TTC549 (cell line): ENCODE data around the gene SLC45A3.
"Not testable (repeated sequence)": the region's sequence is repeated elsewhere in the genome, so short reads cannot be mapped to it uniquely, and the experiment has no call there.

Experiments
- FAIRE-seq: peaks from 2 replicates; lab custom pipeline; 2012; peaks lifted over from hg19 to GRCh38; lab: Jason Lieb, UNC

SLC45A3 gene, protein sequence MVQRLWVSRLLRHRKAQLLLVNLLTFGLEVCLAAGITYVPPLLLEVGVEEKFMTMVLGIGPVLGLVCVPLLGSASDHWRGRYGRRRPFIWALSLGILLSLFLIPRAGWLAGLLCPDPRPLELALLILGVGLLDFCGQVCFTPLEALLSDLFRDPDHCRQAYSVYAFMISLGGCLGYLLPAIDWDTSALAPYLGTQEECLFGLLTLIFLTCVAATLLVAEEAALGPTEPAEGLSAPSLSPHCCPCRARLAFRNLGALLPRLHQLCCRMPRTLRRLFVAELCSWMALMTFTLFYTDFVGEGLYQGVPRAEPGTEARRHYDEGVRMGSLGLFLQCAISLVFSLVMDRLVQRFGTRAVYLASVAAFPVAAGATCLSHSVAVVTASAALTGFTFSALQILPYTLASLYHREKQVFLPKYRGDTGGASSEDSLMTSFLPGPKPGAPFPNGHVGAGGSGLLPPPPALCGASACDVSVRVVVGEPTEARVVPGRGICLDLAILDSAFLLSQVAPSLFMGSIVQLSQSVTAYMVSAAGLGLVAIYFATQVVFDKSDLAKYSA

GRCh38 chr1:205680073-205680851, at the start of gene SLC45A3:
Gene SLC45A3 (minus strand): TSS chr1:205680509. CDS start chr1:205664656, 15,853 bp downstream.
- no peak for FAIRE-seq

DNA sequence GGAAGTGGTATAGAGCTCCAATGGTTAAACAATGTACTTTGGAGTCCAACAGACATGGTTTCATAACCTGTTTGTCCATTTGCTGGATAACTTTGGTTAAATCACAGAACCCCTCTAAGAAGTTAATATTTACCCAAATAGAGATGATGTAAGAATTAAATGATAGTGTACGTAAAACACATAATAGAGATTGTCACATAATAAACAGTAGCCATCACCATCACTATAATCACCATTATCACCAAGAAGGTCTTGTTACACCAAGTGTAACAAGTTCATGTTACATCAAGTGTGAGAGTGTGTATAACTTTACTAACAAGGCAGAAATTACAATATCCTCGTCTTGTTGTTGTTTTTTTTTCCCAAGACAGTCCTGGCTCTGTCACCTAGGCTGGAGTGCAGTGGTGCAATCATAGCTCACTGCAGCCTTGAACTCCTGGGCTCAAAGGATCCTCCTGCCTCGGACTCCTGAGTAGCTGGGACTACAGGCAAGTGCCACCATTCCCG, 46.4 kb upstream of the SLC45A3 start:
- no peak for FAIRE-seq

GRCh38 chr1:205725514-205725913, 45.2 kb upstream of the SLC45A3 start:
- FAIRE-seq: no peak

DNA sequence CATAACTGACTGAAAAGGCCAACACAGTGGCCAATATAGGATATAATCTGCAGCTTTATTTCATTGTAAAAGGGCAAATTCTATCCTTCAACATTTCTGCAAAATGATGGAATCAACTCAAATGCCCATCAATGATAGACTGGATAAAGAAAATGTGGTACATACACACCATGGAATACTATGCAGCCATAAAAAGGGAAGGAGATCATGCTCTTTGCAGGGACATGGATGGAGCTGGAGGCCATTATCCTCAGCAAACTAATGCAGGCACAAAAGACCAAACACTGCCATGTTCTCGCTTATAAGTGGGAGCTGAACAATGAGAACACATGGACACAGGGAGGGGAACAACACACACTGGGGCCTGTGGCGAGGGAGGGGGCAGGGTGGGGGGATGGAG, 40.4 kb upstream of the SLC45A3 start:
- not testable (repeated sequence) for FAIRE-seq

DNA sequence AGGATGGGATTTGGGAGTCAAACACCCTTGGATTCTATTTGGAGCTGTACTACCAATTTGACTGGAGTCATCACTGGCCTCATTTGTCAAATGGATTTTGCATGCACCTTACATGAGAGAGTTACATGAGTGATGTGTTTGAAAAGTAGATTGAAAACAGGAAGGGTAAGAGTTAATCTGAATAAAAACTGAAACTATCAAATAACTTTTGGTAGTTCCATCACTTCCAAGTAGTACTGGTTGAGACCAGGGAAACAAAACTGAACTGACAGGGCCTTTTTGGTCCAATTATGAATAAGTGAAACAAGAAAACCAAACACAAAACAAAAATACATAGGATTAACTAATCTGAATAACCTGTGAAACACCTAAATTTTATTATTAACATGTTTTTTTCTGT, 39.5 kb upstream of the SLC45A3 start:
- no peak for FAIRE-seq

DNA sequence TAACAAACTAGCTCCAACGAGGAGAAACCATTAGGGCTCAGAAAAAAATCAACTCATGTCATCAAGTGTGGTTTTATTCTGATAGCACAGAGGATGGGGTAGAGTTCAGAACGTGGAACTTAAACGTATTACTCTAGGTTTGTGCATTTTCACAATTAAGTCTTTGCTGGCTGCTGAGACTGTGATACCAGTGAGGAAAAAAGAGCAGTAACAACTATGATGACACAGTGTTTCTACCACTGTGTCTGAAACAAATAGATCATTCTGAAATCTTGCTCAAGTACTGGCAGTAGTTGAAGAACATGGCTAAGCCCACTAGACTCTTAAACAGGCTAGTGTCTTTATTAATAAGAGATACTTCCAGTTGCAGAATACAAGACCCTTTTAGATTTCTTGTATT, 38.7 kb upstream of the SLC45A3 start:
- no peak for FAIRE-seq

- no peak for FAIRE-seq
Measured at GRCh38 chr1:205716371-205717132, 36.2 kb upstream of the SLC45A3 start.

- no peak for FAIRE-seq
Measured at GRCh38 chr1:205715628-205716027, 35.3 kb upstream of the SLC45A3 start.

DNA sequence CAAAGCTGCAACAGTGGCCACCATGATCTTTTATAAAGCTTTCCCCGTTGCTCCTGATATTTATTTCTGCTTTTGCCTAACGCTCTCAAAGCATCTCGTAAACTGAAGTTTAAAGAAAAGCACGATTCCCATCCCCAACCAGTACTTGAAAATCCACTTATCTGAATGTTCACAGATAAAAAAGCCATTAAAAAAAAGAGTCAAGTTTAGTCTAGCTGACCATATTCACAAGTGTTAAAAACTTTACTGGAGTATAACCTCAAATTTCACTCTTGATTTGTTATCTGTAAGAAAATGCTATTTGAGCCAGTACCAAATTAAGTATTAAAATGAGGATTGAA, 34.6 kb upstream of the SLC45A3 start:
- peak; percentile 17 for FAIRE-seq

GRCh38 chr1:205714190-205714905, 34.0 kb upstream of the SLC45A3 start:
- no peak for FAIRE-seq

DNA sequence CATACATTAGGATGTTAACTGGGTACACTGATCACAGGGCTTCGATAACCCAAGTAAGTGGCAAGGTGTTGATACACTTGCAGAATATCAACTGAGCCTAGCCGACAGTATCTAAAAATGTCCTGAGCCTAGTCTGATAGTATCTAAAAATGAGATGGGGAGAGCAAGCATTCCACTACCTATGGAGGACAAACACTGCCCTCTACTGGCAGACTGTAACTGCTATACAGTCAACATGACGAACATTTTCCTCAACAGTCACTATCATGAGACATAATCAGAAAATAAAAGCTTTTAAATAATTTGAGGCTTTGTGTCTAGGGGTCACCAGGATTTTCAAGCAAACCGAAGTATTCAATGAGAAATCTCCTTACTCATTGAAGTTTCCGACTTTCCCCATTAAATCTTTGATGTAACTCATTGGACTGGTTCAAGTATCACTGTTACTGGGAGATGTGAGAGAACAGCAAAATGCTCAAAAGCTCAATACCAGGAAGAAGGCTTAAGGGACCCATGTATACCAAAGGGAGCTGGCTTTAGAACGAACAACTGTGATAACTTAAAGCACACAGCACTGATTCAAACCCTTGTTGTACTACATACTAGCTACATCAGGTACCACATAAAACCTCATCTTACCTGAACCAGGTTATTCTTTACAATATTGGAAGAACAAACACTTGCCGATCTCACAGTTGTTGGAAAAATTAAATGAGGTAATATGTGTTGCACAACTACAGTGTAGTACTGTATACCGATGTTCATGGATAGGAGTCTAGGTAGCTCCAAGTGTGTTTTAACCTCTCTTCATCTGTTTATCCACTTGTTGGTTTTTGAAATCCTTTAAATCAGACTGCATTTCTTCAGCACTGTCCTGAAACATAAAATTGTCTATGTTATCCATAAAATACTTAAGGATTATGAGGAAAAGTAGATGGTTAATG, 31.1 kb upstream of the SLC45A3 start:
- peak; percentile 93 for FAIRE-seq

DNA sequence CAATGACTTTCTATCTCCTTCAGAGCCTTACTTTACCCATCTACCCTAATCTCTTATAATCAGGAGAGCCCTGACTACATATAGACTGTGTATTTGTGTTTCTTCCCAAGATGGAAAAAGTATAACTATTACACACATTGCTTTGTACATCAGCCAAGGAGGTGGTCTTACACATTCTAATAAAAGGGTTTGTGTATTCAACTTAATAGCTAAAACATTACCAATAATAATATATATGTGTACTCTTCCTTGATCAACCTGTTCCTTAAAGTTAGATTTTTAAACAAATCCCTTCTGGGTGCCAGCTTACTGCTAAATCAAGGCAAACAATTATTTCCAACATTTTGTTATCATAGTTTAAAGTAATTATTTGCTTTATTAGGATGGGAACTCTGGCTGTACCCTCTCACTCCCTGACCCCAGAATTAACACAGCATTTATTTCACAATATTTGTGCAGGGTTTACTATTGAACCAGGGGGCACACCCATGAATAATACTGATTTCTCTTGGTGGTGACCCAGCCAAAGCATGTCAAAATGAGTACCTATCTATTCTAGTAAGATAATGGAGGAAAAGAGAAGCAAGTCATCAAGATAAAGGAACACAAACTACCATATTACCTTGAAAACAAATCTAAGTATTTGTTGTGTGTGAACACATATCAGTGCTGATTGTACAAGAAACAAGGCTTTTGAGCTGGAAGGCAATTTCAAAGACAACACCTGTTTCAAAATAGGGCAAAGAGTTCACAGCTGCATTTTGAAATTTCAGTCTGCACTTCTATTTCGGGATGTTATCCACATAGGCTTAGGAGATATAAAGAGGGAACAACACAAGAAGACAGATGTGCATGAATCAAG, 30.1 kb upstream of the SLC45A3 start:
- no peak for FAIRE-seq

GRCh38 chr1:205709640-205710039, 29.3 kb upstream of the SLC45A3 start:
- FAIRE-seq: no peak

- FAIRE-seq: no peak
Measured at GRCh38 chr1:205709059-205709398, 28.7 kb upstream of the SLC45A3 start.

DNA sequence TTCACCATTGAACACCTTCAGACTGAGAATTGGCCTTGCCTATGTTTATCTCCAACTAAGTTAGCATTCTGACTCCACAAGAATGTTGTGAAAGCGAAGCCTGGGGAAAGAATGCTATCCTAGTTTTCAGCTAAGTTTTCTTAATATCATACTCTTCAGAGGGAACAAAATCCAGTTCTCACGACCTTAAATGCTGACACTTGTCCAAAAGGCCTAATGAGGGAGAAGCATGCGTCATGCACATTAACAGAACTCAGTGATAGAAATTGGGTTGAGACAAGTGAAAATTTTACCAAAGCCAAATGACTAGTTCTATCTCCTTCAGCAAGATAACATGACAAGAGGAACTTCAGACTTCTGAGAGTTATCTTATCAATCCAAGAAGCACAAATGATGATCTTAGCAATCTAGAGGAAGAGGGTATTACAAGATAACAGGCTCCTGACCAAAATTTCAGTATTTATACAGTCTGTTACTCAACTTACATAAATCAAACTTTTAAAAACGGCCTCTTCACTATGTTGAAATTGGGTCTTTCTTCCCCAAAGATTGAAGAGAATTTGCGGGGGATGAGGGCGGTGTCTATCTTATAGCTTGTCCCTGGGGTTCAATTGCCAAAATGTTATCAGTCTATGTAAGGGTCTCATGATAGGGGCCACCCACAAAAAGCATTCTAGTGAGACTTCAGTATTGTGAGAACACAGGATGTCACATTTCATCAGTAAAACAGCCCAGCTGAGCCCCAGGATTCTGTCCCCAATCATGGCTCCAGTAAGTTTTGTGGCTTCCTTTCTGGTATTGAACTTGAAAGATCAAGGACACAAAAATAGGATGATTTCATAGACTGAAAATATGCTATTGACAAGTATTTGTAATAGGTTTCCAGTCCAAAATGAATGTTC, 26.5 kb upstream of the SLC45A3 start:
- no peak for FAIRE-seq

GRCh38 chr1:205704903-205705302, 24.6 kb upstream of the SLC45A3 start:
- FAIRE-seq: no peak

DNA sequence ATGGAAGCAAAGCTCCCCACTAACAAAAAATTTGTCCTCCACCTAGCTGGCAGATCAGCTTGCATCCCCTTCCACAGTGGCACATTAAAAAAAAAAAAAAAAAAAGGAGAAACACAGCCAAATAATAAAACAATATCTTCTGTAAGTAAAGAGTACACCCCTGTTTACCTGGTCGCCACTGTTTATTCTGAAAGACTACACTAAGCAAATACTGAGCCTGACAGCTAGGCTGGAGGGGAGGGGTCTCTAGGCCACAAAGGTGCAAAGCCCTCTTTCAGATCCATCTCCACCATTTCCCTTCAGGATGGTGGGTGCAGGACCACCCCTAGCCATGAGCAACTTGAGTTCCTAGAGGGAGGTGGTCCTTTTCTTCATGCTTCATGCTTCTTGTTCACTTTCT, 22.8 kb upstream of the SLC45A3 start:
- FAIRE-seq: no peak

DNA sequence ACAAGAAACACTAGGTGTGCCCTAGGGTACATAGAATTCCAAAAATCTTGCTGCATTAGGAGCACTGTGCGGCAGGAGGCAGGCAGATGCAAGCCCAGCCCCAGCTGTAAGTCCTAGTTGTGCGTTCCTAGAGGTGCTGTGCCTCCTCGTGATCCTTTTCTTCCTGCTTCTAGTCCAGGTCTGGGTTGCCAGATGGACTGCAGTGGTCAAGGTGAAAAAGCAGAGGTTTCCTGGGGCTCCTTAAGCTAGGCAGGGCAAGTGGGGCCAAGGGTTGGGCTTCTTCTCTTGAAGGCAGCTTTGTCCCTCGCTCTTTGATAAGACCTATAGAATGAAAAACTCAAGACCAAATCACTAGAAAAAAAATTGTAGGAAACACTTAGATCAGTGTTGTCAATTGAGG, 21.6 kb upstream of the SLC45A3 start:
- no peak for FAIRE-seq

DNA sequence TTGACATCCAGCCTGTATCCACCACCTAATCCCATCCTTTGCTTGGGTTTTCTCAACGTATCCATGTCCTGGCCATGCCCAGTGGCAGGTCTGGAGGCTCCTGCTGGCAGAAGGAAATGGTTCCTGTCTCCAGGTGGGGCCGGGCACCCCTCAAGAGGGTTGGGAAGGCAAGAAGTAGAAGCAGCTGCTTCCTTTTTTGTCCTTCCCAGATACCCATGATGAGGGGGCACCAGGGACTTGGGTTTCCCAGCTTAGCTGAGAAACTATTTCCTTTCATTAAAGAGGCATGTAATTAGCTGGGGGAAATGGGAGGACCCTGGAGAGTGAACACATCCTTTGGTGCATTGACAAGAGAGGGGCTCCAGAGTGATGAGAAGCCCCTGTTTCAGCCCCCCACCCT, 21.1 kb upstream of the SLC45A3 start:
- no peak for FAIRE-seq
